K562 (cell line): ENCODE measurements around the gene SYNRG. TPM values are rescaled to one million over a fixed set of nuclear protein-coding genes. Genes with fewer than 3 reads are reported as not detected.
A peak's percentile ranks its signal among the peaks of the same experiment; 100 is the strongest.

ENCODE experiments used
- ATAC-seq: fragments of 200-7000 bp; cut with Tn5 transposase; 3 replicates; pipeline ENCODE4 v1.9.1; 2020; ENCODE audit warnings: moderate library complexity
- BruUV-seq: library from RNA; stranded (reverse); fragments of 400-500 nt; replicated peaks from 2 replicates; lab custom pipeline; 2021; lab: Mats Ljungman, UMichigan
- CTCF ChIA-PET: fragments of 300-600 bp; formaldehyde crosslinking; extraction: SDS; loops from one replicate; lab custom pipeline; 2021; ENCODE audit warnings: low intra/inter-chr PET ratio; lab: Yijun Ruan, JAX
- POLR2A ChIA-PET: fragments of 300-600, 350-650 bp; sonication (Branson Sonifier 250); formaldehyde crosslinking; extraction: SDS; loops from one replicate; lab custom pipeline; 2021; ENCODE audit warnings: antibody characterized with exemption, inconsistent platforms; lab: Yijun Ruan, JAX
- DNase-seq, 4 experiments: peaks; one replicate each; pipeline versions ENCODE4 v3.0.0 to v3.0.0-alpha.2; 2011 to 2018; ENCODE audit warnings: low spot score in 3 of 4, mixed read lengths in 3 of 4; ENCODE audit errors: extremely low read depth in 1 of 4
- FAIRE-seq: peaks from 2 replicates; lab custom pipeline; 2011; peaks lifted over from hg19 to GRCh38; lab: Jason Lieb, UNC
- H2AFZ ChIP-seq: 2 replicates; pipeline ENCODE4 v1.6.0; 2011; ENCODE audit warnings: low read depth, low read length, control low read depth, inconsistent platforms
- H3K27ac ChIP-seq: fragments of 200-600 bp; 3 replicates; pipeline ENCODE4 v1.8.0; 2011; ENCODE audit warnings: low read depth, mild to moderate bottlenecking, control low read depth, inconsistent platforms, low read length, moderate library complexity, mixed read lengths; ENCODE audit errors: extremely low read depth
- H3K27me3 ChIP-seq, 2 experiments: fragments of 300-600 bp in 1 of 2; 2 replicates in 1 of 2; 3 replicates in 1 of 2; pipeline versions ENCODE4 v1.6.0 to v1.8.0; 2011; ENCODE audit warnings: inconsistent platforms in 2 of 2, low read length in 2 of 2, mild to moderate bottlenecking in 1 of 2, mixed read lengths in 1 of 2, moderate library complexity in 1 of 2; ENCODE audit not compliant: control insufficient read depth in 2 of 2, insufficient read depth in 2 of 2
- H3K36me3 ChIP-seq: fragments of 300-600 bp; 3 replicates; pipeline ENCODE4 v1.8.0; 2011; ENCODE audit warnings: mild to moderate bottlenecking, low read length, inconsistent platforms; ENCODE audit not compliant: control insufficient read depth, insufficient read depth
- H3K4me1 ChIP-seq, 2 experiments: fragments of 200-600 bp in 1 of 2; replicated peaks in 1 of 2; 2 replicates in 1 of 2; 3 replicates in 1 of 2; pipeline versions ENCODE4 v1.5.1 to v1.8.0; 2011; ENCODE audit warnings: inconsistent platforms in 2 of 2, low read length in 2 of 2, mild to moderate bottlenecking in 1 of 2, mixed read lengths in 1 of 2, moderate library complexity in 1 of 2; ENCODE audit not compliant: control insufficient read depth in 2 of 2, insufficient read depth in 2 of 2
- H3K4me2 ChIP-seq: 2 replicates; pipeline ENCODE4 v1.6.1; 2011; ENCODE audit warnings: low read length, control low read depth, inconsistent platforms, mixed read lengths; ENCODE audit not compliant: insufficient read depth
- H3K4me3 ChIP-seq: fragments of 200-600 bp; sonication (generic), shearing (Covaris generic); 2 replicates; pipeline ENCODE4 v1.5.1; 2016; ENCODE audit warnings: control low read depth, inconsistent platforms
- H3K79me2 ChIP-seq: fragments of 200-600 bp; 3 replicates; pipeline ENCODE4 v1.8.0; 2011; ENCODE audit warnings: low read length, inconsistent platforms; ENCODE audit not compliant: control insufficient read depth, insufficient read depth
- H3K9ac ChIP-seq, 2 experiments: 2 replicates each; pipeline versions ENCODE4 v1.6.0 to v1.6.1; 2011; ENCODE audit warnings: low read depth in 2 of 2, low read length in 2 of 2, control low read depth in 1 of 2, inconsistent platforms in 1 of 2, mild to moderate bottlenecking in 1 of 2, mixed read lengths in 1 of 2; ENCODE audit not compliant: insufficient read depth in 1 of 2
- H3K9me1 ChIP-seq: one replicate; pipeline ENCODE4 v1.6.0; 2011; ENCODE audit warnings: inconsistent platforms, mild to moderate bottlenecking, low read length, moderate library complexity; ENCODE audit not compliant: control insufficient read depth, insufficient read depth
- H3K9me3 ChIP-seq: replicated peaks from 2 replicates; pipeline ENCODE4 v1.5.1; 2011; ENCODE audit warnings: low read depth, low read length, inconsistent platforms; ENCODE audit not compliant: control insufficient read depth, insufficient read depth
- H4K20me1 ChIP-seq: replicated peaks from 2 replicates; pipeline ENCODE4 v1.6.1; 2011; ENCODE audit warnings: low read length, inconsistent platforms, mixed read lengths; ENCODE audit not compliant: control insufficient read depth, insufficient read depth
- GABPA ChIP-seq: fragments of 200-800 bp; sonication (Bioruptor generic); conservative IDR thresholded peaks from 2 replicates; pipeline ENCODE4 v1.6.1; 2016; ENCODE audit warnings: low read depth, missing genetic modification characterization, missing compliant biosample characterization
- HNRNPH1 ChIP-seq: fragments of 200-400 bp; formaldehyde crosslinking; optimal IDR thresholded peaks from 2 replicates; pipeline ENCODE3; 2017; ENCODE audit warnings: low read depth, mild to moderate bottlenecking, low read length, moderate library complexity
- SAFB2 ChIP-seq: fragments of 200-400 bp; formaldehyde crosslinking; IDR thresholded peaks from 2 replicates; pipeline ENCODE4 v1.6.1; 2018; ENCODE audit warnings: borderline replicate concordance, low read length, low read depth, moderate library complexity; ENCODE audit not compliant: severe bottlenecking
- TFE3 ChIP-seq: fragments of 450-650 bp; formaldehyde crosslinking; IDR thresholded peaks from 2 replicates; pipeline ENCODE4 v1.4.0; 2020; ENCODE audit warnings: mild to moderate bottlenecking, mixed read lengths
- ZNF23 ChIP-seq: fragments of 250-450 bp; sonication (Bioruptor Pico); IDR thresholded peaks from 2 replicates; pipeline ENCODE4 v1.4.0; 2020; ENCODE audit warnings: mild to moderate bottlenecking
- ZNF766 ChIP-seq: fragments of 200-800 bp; sonication (Bioruptor generic); conservative IDR thresholded peaks from 2 replicates; pipeline ENCODE4 v1.6.1; 2016; ENCODE audit warnings: missing genetic modification characterization, missing compliant biosample characterization
- ZNF785 ChIP-seq: fragments of 250-450 bp; sonication (Bioruptor Pico); IDR thresholded peaks from 2 replicates; pipeline ENCODE4 v1.4.0; 2020; ENCODE audit warnings: mild to moderate bottlenecking
- ZNF830 ChIP-seq: fragments of 250-450 bp; sonication (Bioruptor Pico); IDR thresholded peaks from 2 replicates; pipeline ENCODE4 v1.5.0; 2021; ENCODE audit warnings: mild to moderate bottlenecking
- WGBS: fragments of 100-300 bp; shearing (Covaris generic); methylation state at CpG from one replicate; pipeline ENCODE4 v1.1.6; 2016; ENCODE audit warnings: low coverage, mixed read lengths; ENCODE audit not compliant: insufficient coverage; ENCODE audit errors: missing lambda C conversion rate; 5-methylcytosine and 5-hydroxymethylcytosine counted together
- in situ Hi-C: fragments of 300-500 bp; cut with MboI; formaldehyde crosslinking; loops from 4 replicates; pipeline ENCODE4 v1.15.0; 2018; ENCODE audit warnings: inconsistent platforms, mixed read lengths
- intact Hi-C: fragments of 100-400 bp; cut with micrococcal nuclease; formaldehyde crosslinking; loops from 2 replicates; pipeline ENCODE4 v1.14.2; 2022
- polyA plus RNA-seq, 8 experiments: library from polyadenylated mRNA; depleted of rRNA in 4 of 8; stranded (reverse) in 5 of 8; unstranded in 3 of 8; fragments of >200 nt; fragmentation: Nextera tagmentation in 2 of 8; fragmentation: Illumina TruSeq in 1 of 8; extraction: Ambion mirVana in 2 of 8; extraction: Trizol in 1 of 8; gene quantifications; 2 replicates each; pipeline versions ENCODE4 v1.2.1 to v1.2.3, GENCODE V29; 2011 to 2014; ENCODE audit warnings: inconsistent platforms in 1 of 8, missing spikeins in 1 of 8
- total RNA-seq, 7 experiments: library from RNA; depleted of rRNA in 6 of 7; stranded (reverse); fragments of >200 nt in 6 of 7; fragmentation: Illumina TruSeq in 2 of 7; extraction: Trizol in 2 of 7; gene quantifications; 2 replicates each; pipeline versions ENCODE4 v1.2.1 to v1.2.3, GENCODE V29; 2011 to 2021; ENCODE audit warnings: low replicate concordance in 1 of 7
- TF ChIP-seq, protein P1 (sequence below): sonication (generic); formaldehyde crosslinking; IDR thresholded peaks from 2 replicates; pipeline ENCODE4 v1.8.1; 2023; ENCODE audit warnings: mild to moderate bottlenecking, missing genetic modification reagents, moderate library complexity

SYNRG gene
- total and polyA plus RNA-seq, 9 of the 15 experiments (the other 6 are each of a cell fraction or from before 2014, with no cell fraction given), result 2.9 to 28.2 (median 15.1) TPM

GRCh38 chr17:37519251-37519985 is 89.8 kb downstream of the SYNRG start (continued):
- TF ChIP-seq TFE3 (no peak), GABPA (tag) (peak; percentile 51; the same call in 1 of the 2 replicates), ZNF830 (CRISPR knock-in tag) (no peak), HNRNPH1 (no peak)
- TF ChIP-seq, protein P1, sequence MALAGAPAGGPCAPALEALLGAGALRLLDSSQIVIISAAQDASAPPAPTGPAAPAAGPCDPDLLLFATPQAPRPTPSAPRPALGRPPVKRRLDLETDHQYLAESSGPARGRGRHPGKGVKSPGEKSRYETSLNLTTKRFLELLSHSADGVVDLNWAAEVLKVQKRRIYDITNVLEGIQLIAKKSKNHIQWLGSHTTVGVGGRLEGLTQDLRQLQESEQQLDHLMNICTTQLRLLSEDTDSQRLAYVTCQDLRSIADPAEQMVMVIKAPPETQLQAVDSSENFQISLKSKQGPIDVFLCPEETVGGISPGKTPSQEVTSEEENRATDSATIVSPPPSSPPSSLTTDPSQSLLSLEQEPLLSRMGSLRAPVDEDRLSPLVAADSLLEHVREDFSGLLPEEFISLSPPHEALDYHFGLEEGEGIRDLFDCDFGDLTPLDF (CRISPR knock-in tag), result no peak

DNA sequence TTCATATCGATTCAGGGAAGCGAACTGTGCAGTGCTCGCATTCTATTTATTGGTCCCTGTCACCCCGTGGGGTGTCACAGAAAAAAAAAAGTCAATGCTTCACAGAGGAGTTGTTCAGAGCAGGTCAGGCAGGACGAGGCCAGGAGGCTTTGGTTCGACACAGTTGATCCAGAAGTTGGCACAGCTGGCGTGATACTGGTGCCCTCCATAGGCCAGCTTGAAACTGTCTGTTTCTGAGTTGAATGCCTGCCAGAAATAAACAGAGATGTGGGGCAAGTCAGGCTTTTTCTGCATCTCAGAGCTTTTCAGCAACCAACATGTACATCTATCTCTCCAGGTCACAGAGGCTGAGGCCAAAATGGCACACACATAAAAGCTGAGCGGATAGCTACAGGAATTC is 90.4 kb downstream of the SYNRG start:
- FAIRE-seq, result no peak

More for the DNA sequence above, 90.4 kb downstream of the SYNRG start:
- Histone ChIP-seq H3K79me2 (no peaks in the 10 kb centered on the region), H3K9me1 (no peaks in the 10 kb centered on the region), H3K9ac (0 out of 4 replicates have a peak overlapping the region, but pooled peaks of 1 of the 2 experiments have one; percentile 33), H3K4me3 (no peak overlapping the region), H3K36me3 (peaks cover 58% of the 10 kb centered on the region; the same call in 2 of the 3 replicates), H3K27me3 (no peaks in the 10 kb centered on the region), H3K9me3 (no peaks in the 10 kb centered on the region), H3K4me2 (no peak overlapping the region; the same call in 1 of the 2 replicates), H2AFZ (no peak overlapping the region), H3K4me1 (peaks cover 0 to 14% of the 10 kb centered on the region in 2 experiments; a peak in 4 of 5 replicates), H3K27ac (peak overlapping the region; percentile 46; the same call in 2 of the 3 replicates), H4K20me1 (no peaks in the 10 kb centered on the region)
- ATAC-seq (no peak), DNase-seq (no peak)
- in situ Hi-C loops, result no loop called here
- 83% methylated on average over 7 of the region's 8 CpGs for WGBS
- ChIA-PET POLR2A (interaction anchor here (1.3 kb wide), 1 partner anchor 17 kb away, joined by 4 read pairs; no protein-coding TSS in a partner anchor), CTCF (no interaction called here)
- intact Hi-C loops, result no loop called here
- TF ChIP-seq SAFB2 (no peak), ZNF23 (CRISPR knock-in tag) (no peak), ZNF785 (no peak), ZNF766 (no peak)
- no TSS peak for BruUV-seq
